H1 (cell line): Measurements from ENCODE around the gene CARD11. TPM values are rescaled to one million over a fixed set of nuclear protein-coding genes. Genes with fewer than 3 reads are reported as not detected.

Experiments
- CTCF ChIA-PET: fragments of 300-600 bp; sonication (Branson Sonifier 250); formaldehyde crosslinking; loops from one replicate; lab custom pipeline; 2021; ENCODE audit not compliant: partially characterized antibody; lab: Charles Lee
- POLR2A ChIA-PET: fragments of 300-600 bp; sonication (Branson Sonifier 250); formaldehyde crosslinking; loops from one replicate; lab custom pipeline; 2021; ENCODE audit warnings: inconsistent platforms; ENCODE audit not compliant: partially characterized antibody; lab: Charles Lee
- DNase-seq, 2 experiments: peaks; one replicate each; pipeline versions ENCODE4 v3.0.0 to v3.0.0-alpha.2; 2010 to 2022; ENCODE audit warnings: low spot score in 2 of 2, low read depth in 1 of 2, mixed read lengths in 1 of 2
- FAIRE-seq: peaks from 2 replicates; lab custom pipeline; 2011; peaks lifted over from hg19 to GRCh38; lab: Jason Lieb, UNC
- H2AFZ ChIP-seq: 2 replicates; pipeline ENCODE4 v1.8.1; 2012; ENCODE audit warnings: low read length, inconsistent platforms
- H2AK5ac ChIP-seq: 2 replicates; pipeline ENCODE4 v1.6.1; 2013; ENCODE audit warnings: low read depth, low read length
- H2BK120ac ChIP-seq: replicated peaks from 2 replicates; pipeline ENCODE3; 2013; ENCODE audit warnings: low read depth, low read length, inconsistent platforms
- H2BK12ac ChIP-seq: 2 replicates; pipeline ENCODE4 v1.6.1; 2013; ENCODE audit warnings: low read depth, low read length
- H2BK15ac ChIP-seq: 2 replicates; pipeline ENCODE4 v1.6.1; 2013; ENCODE audit warnings: low read length
- H2BK20ac ChIP-seq: 2 replicates; pipeline ENCODE4 v1.6.1; 2013; ENCODE audit warnings: low read length
- H2BK5ac ChIP-seq: 2 replicates; pipeline ENCODE4 v1.6.1; 2013; ENCODE audit warnings: low read depth, low read length
- H3K14ac ChIP-seq: 2 replicates; pipeline ENCODE4 v1.6.1; 2013; ENCODE audit warnings: inconsistent platforms; ENCODE audit not compliant: insufficient read length
- H3K18ac ChIP-seq: 2 replicates; pipeline ENCODE4 v1.6.1; 2013; ENCODE audit warnings: low read length; ENCODE audit errors: extremely low read depth
- H3K23ac ChIP-seq: 2 replicates; pipeline ENCODE4 v1.6.1; 2013; ENCODE audit warnings: inconsistent platforms; ENCODE audit not compliant: insufficient read length
- H3K23me2 ChIP-seq: 2 replicates; pipeline ENCODE4 v1.6.1; 2013; ENCODE audit warnings: low read depth, low read length
- H3K27ac ChIP-seq: 2 replicates; pipeline ENCODE4 v1.6.1; 2011; ENCODE audit warnings: low read depth, low read length, inconsistent platforms
- H3K27me3 ChIP-seq, 4 experiments: replicated peaks in 1 of 4; 1 replicate in 1 of 4; 2 replicates in 3 of 4; pipeline versions ENCODE4 v1.6.1 to v1.8.1; 2011 to 2013; ENCODE audit warnings: low read length in 3 of 4, mild to moderate bottlenecking in 3 of 4, inconsistent platforms in 2 of 4, mixed read lengths in 2 of 4, moderate library complexity in 1 of 4; ENCODE audit not compliant: control insufficient read depth in 3 of 4, insufficient read depth in 3 of 4; ENCODE audit errors: extremely low read depth in 1 of 4
- H3K36me3 ChIP-seq, 4 experiments: 2 replicates each; pipeline versions ENCODE4 v1.6.1 to v1.8.1; 2011 to 2013; ENCODE audit warnings: mild to moderate bottlenecking in 4 of 4, low read length in 3 of 4, moderate library complexity in 2 of 4, control low read depth in 1 of 4, inconsistent platforms in 1 of 4; ENCODE audit not compliant: insufficient read depth in 4 of 4, control insufficient read depth in 2 of 4
- H3K4ac ChIP-seq: replicated peaks from 2 replicates; pipeline ENCODE3; 2013; ENCODE audit warnings: low read length, low read depth, mixed read lengths, inconsistent platforms; ENCODE audit not compliant: insufficient read length
- H3K4me1 ChIP-seq, 4 experiments: replicated peaks in 1 of 4; 1 replicate in 1 of 4; 2 replicates in 3 of 4; pipeline versions ENCODE4 v1.6.1 to v1.8.1; 2011 to 2013; ENCODE audit warnings: low read length in 3 of 4, inconsistent platforms in 2 of 4, mixed read lengths in 1 of 4; ENCODE audit not compliant: insufficient read depth in 4 of 4, control insufficient read depth in 3 of 4
- H3K4me2 ChIP-seq, 2 experiments: 2 replicates each; pipeline versions ENCODE4 v1.6.1 to v1.8.1; 2011 to 2013; ENCODE audit warnings: low read depth in 2 of 2, low read length in 2 of 2, control low read depth in 1 of 2, inconsistent platforms in 1 of 2, mild to moderate bottlenecking in 1 of 2; ENCODE audit not compliant: insufficient read depth in 1 of 2
- H3K4me3 ChIP-seq, 4 experiments: fragments of 200-600, 300-600 bp in 1 of 4; sonication (generic), shearing (Covaris generic), sonication (Bioruptor Twin) in 1 of 4; 2 replicates each; pipeline versions ENCODE4 v1.5.1 to v1.8.1; 2011 to 2016; ENCODE audit warnings: low read length in 4 of 4, low read depth in 3 of 4, control low read depth in 2 of 4, inconsistent platforms in 2 of 4, mild to moderate bottlenecking in 2 of 4, mixed read lengths in 1 of 4, moderate library complexity in 1 of 4; ENCODE audit not compliant: insufficient read depth in 2 of 4; ENCODE audit errors: extremely low read depth in 1 of 4
- H3K56ac ChIP-seq: replicated peaks from 2 replicates; pipeline ENCODE3; 2013; ENCODE audit warnings: low read depth, mild to moderate bottlenecking, mixed read lengths, low read length, inconsistent platforms; ENCODE audit not compliant: insufficient read length
- H3K79me1 ChIP-seq: 2 replicates; pipeline ENCODE4 v1.6.1; 2013; ENCODE audit warnings: low read depth, low read length, control low read depth
- H3K79me2 ChIP-seq, 2 experiments: 2 replicates each; pipeline versions ENCODE4 v1.6.1 to v1.8.1; 2012 to 2013; ENCODE audit warnings: low read length in 2 of 2, mild to moderate bottlenecking in 2 of 2, inconsistent platforms in 1 of 2; ENCODE audit not compliant: insufficient read depth in 2 of 2, control insufficient read depth in 1 of 2
- H3K9ac ChIP-seq, 4 experiments: replicated peaks in 1 of 4; 1 replicate in 1 of 4; 2 replicates in 3 of 4; pipeline versions ENCODE4 v1.6.1 to v1.8.1; 2011 to 2013; ENCODE audit warnings: low read depth in 3 of 4, low read length in 3 of 4, control low read depth in 2 of 4, mild to moderate bottlenecking in 2 of 4, moderate library complexity in 2 of 4, inconsistent platforms in 1 of 4; ENCODE audit errors: extremely low read depth in 1 of 4
- H3K9me3 ChIP-seq, 2 experiments: 2 replicates each; pipeline versions ENCODE4 v1.6.1 to v1.8.1; 2012 to 2013; ENCODE audit warnings: mild to moderate bottlenecking in 2 of 2, moderate library complexity in 2 of 2, control low read depth in 1 of 2, inconsistent platforms in 1 of 2, low read depth in 1 of 2, low read length in 1 of 2, mixed read lengths in 1 of 2; ENCODE audit not compliant: insufficient read depth in 2 of 2
- H4K20me1 ChIP-seq, 2 experiments: replicated peaks in 1 of 2; 2 replicates each; pipeline versions ENCODE3 to v1.8.1; 2011 to 2013; ENCODE audit warnings: inconsistent platforms in 2 of 2, low read length in 2 of 2, mild to moderate bottlenecking in 1 of 2; ENCODE audit not compliant: insufficient read depth in 2 of 2, control insufficient read depth in 1 of 2
- H4K5ac ChIP-seq: 2 replicates; pipeline ENCODE4 v1.6.1; 2013; ENCODE audit warnings: low read length, low read depth, mixed read lengths, inconsistent platforms; ENCODE audit not compliant: insufficient read length
- H4K8ac ChIP-seq: 2 replicates; pipeline ENCODE4 v1.8.0; 2013; ENCODE audit warnings: mild to moderate bottlenecking, moderate library complexity, low read length, inconsistent platforms; ENCODE audit not compliant: insufficient read depth; ENCODE audit errors: extremely low read depth
- H4K91ac ChIP-seq: replicated peaks from 2 replicates; pipeline ENCODE3; 2013; ENCODE audit warnings: low read length, mixed read lengths, inconsistent platforms; ENCODE audit not compliant: insufficient read length
- CBX5 ChIP-seq: fragments of 300-800, 300-1000 bp; sonication (generic); IDR thresholded peaks from 2 replicates; pipeline ENCODE4 v1.7.1; 2016; ENCODE audit warnings: antibody characterized with exemption, low read length, low read depth
- CEBPB ChIP-seq: IDR thresholded peaks from 2 replicates; pipeline ENCODE4 v1.6.1; 2012; ENCODE audit warnings: low read depth, low read length
- POLR2AphosphoS5 ChIP-seq: IDR thresholded peaks from 2 replicates; pipeline ENCODE4 v1.6.1; 2011; ENCODE audit warnings: low read depth, low read length
- RBBP5 ChIP-seq: IDR thresholded peaks from 2 replicates; pipeline ENCODE4 v1.7.1; 2012; ENCODE audit warnings: low read depth, mild to moderate bottlenecking, inconsistent platforms, low read length, moderate library complexity, borderline replicate concordance
- TAF7 ChIP-seq: optimal IDR thresholded peaks from 2 replicates; pipeline ENCODE3; 2011; ENCODE audit warnings: low read depth, mild to moderate bottlenecking, inconsistent platforms, low read length, moderate library complexity, borderline replicate concordance
- WGBS, 2 experiments: shearing (Covaris generic) in 1 of 2; methylation state at CpG; one replicate each; pipeline versions ENCODE4 v1.1.6 to v1.1.7; 2013 to 2015; ENCODE audit warnings: low lambda C conversion rate in 2 of 2, mixed read lengths in 2 of 2, inconsistent platforms in 1 of 2, low coverage in 1 of 2, missing lambda C conversion rate in 1 of 2; ENCODE audit not compliant: insufficient replicate concordance in 2 of 2, insufficient coverage in 1 of 2, insufficient read length in 1 of 2; ENCODE audit errors: extremely low coverage in 1 of 2, missing lambda C conversion rate in 1 of 2; 5-methylcytosine and 5-hydroxymethylcytosine counted together
- polyA plus RNA-seq, 7 experiments: library from polyadenylated mRNA; depleted of rRNA in 3 of 7; stranded (reverse) in 5 of 7; unstranded in 2 of 7; fragments of >200 nt in 5 of 7; fragments of 200-250 nt in 2 of 7; gene quantifications; 1 replicate in 5 of 7; 2 replicates in 1 of 7; 4 replicates in 1 of 7; pipeline versions ENCODE4 v1.2.1 to v1.2.3, GENCODE V29; 2011 to 2013; ENCODE audit warnings: missing spikeins in 2 of 7, mixed read lengths in 2 of 7
- total RNA-seq: library from RNA; stranded (reverse); fragmentation: NEBNext Ultra II Directional; extraction: Animal tissue kit (Norgen Biotek cat#: 25700); gene quantifications from 2 replicates; pipeline ENCODE4 v1.2.1, GENCODE V29; 2021

The CARD11 gene
- total and polyA plus RNA-seq, 2 of the 8 experiments (the other 6 are each of a cell fraction or from before 2014, with no cell fraction given) = 12.6 to 29.8 TPM

GRCh38 chr7:3069771-3070449, 26.2 kb upstream of the CARD11 start:
- FAIRE-seq = no peak
- no peak overlapping the region for H4K5ac ChIP-seq
- no peak overlapping the region for H4K91ac ChIP-seq

More at GRCh38 chr7:3069771-3070449, 26.2 kb upstream of the CARD11 start:
- Histone ChIP-seq H2BK5ac (no peak overlapping the region), H3K27me3 (no peaks in the 10 kb centered on the region), H3K56ac (no peak overlapping the region), H3K79me1 (no peaks in the 10 kb centered on the region), H3K4ac (no peak overlapping the region), H3K4me2 (no peak overlapping the region), H3K18ac (no peak overlapping the region), H2AK5ac (no peak overlapping the region), H2BK20ac (no peak overlapping the region), H3K23ac (no peak overlapping the region), H4K8ac (no peak overlapping the region), H2BK12ac (no peak overlapping the region), H3K36me3 (no peaks in the 10 kb centered on the region), H3K4me1 (peaks cover 0 to 4% (median 0%) of the 10 kb centered on the region in 4 experiments; a peak in 2 of 7 replicates), H4K20me1 (no peaks in the 10 kb centered on the region), H2BK120ac (no peak overlapping the region), H3K9ac (no peak overlapping the region), H3K23me2 (no peaks in the 10 kb centered on the region; the same call in 1 of the 2 replicates), H3K27ac (no peak overlapping the region), H3K4me3 (no peak overlapping the region), H3K9me3 (peaks cover 0 to 4% of the 10 kb centered on the region in 2 experiments; a peak in 1 of 4 replicates), H3K79me2 (no peaks in the 10 kb centered on the region), H2BK15ac (no peak overlapping the region), H3K14ac (no peak overlapping the region), H2AFZ (0 out of 2 replicates have a peak overlapping the region, but pooled peaks have one; percentile 16)
- POLR2A ChIA-PET = no interaction called here
- 89% methylated on average over 10 of the region's 10 CpGs; no CpG with 5 or more reads in 1 of the 2 experiments for WGBS, 2 experiments
- no peak for DNase-seq
- CTCF ChIA-PET = interaction anchor here (0.8 to 7.2 kb wide), 9 partner anchors 14 to 215 kb away, joined by 3 to 51 read pairs (median 3); no protein-coding TSS in a partner anchor
- TF ChIP-seq CBX5 (no peak), CEBPB (peak; percentile 51; the same call in 1 of the 2 replicates), TAF7 (no peak), POLR2AphosphoS5 (no peak), RBBP5 (no peak)
